ENCODE data around the gene PRF1.
"Not testable (repeated sequence)": the region's sequence is repeated elsewhere in the genome, so short reads cannot be mapped to it uniquely, and the experiment has no call there.

- TF ChIP-seq CTCF, EP300, POLR2A (IDR thresholded peaks at IDR 0.05): not testable (repeated sequence)
Measured at GRCh38 chr10:70639640-70640383, 37.3 kb upstream of the PRF1 start.

All from tibial nerve (tissue), 4 donors.